MG63 (cell line): ENCODE measurements around the gene GRID1. TPM values are rescaled to one million over a fixed set of nuclear protein-coding genes. Genes with fewer than 3 reads are reported as not detected.
"Not testable (repeated sequence)": the region's sequence is repeated elsewhere in the genome, so short reads cannot be mapped to it uniquely, and the experiment has no call there.

Experiments
- DNase-seq: peaks from one replicate; pipeline ENCODE4 v3.0.0-alpha.2; 2020
- H3K27me3 ChIP-seq: fragments of 250-450 bp; sonication (Bioruptor Pico); 2 replicates; pipeline ENCODE4 v1.5.1; 2020; ENCODE audit warnings: mild to moderate bottlenecking, moderate library complexity
- H3K36me3 ChIP-seq: fragments of 250-450 bp; sonication (Bioruptor Pico); 2 replicates; pipeline ENCODE4 v1.5.1; 2020; ENCODE audit warnings: mild to moderate bottlenecking, moderate library complexity
- H3K4me3 ChIP-seq: fragments of 250-450 bp; sonication (Bioruptor Pico); 2 replicates; pipeline ENCODE4 v1.5.1; 2020; ENCODE audit warnings: mild to moderate bottlenecking, moderate library complexity
- H3K9me3 ChIP-seq: fragments of 250-450 bp; sonication (Bioruptor Pico); 2 replicates; pipeline ENCODE4 v1.5.1; 2020; ENCODE audit warnings: mild to moderate bottlenecking, moderate library complexity
- total RNA-seq: library from RNA; depleted of rRNA; stranded (reverse); fragments of >200 nt; shearing (Covaris generic); gene quantifications from 2 replicates; pipeline ENCODE4 v1.2.3, GENCODE V29; 2014; ENCODE audit warnings: low replicate concordance

Gene GRID1
- total RNA-seq, 1 experiment from 2014 or later = 0.10 TPM

- Histone ChIP-seq H3K9me3 (no peaks in the 10 kb centered on the region), H3K4me3 (no peak overlapping the region), H3K36me3 (no peaks in the 10 kb centered on the region), H3K27me3 (no peaks in the 10 kb centered on the region)
- no peak for DNase-seq
Measured at GRCh38 chr10:86102451-86102850, 264.1 kb downstream of the GRID1 start.

- H3K9me3 ChIP-seq = no peaks in the 10 kb centered on the region
- no peak overlapping the region for H3K4me3 ChIP-seq
- DNase-seq = no peak
- H3K36me3 ChIP-seq = no peaks in the 10 kb centered on the region
- no peaks in the 10 kb centered on the region for H3K27me3 ChIP-seq
Measured at GRCh38 chr10:86102031-86102430, 264.6 kb downstream of the GRID1 start.

GRCh38 chr10:86100581-86101061 is 266.0 kb downstream of the GRID1 start:
- no peak overlapping the region for H3K4me3 ChIP-seq
- no peaks in the 10 kb centered on the region for H3K9me3 ChIP-seq
- no peak for DNase-seq
- no peaks in the 10 kb centered on the region for H3K27me3 ChIP-seq
- no peaks in the 10 kb centered on the region for H3K36me3 ChIP-seq

- no peak for DNase-seq
- H3K36me3 ChIP-seq = no peaks in the 10 kb centered on the region
- 0 out of 2 replicates have a peak, but pooled peaks cover 2% of the 10 kb centered on the region for H3K27me3 ChIP-seq
- H3K4me3 ChIP-seq = no peak overlapping the region
- no peaks in the 10 kb centered on the region for H3K9me3 ChIP-seq
Measured at GRCh38 chr10:86099542-86100334, 266.9 kb downstream of the GRID1 start.

- 0 out of 2 replicates have a peak, but pooled peaks cover 2% of the 10 kb centered on the region for H3K27me3 ChIP-seq
- DNase-seq = no peak
- no peaks in the 10 kb centered on the region for H3K36me3 ChIP-seq
- H3K4me3 ChIP-seq = no peak overlapping the region
- no peaks in the 10 kb centered on the region for H3K9me3 ChIP-seq
Measured at GRCh38 chr10:86098187-86098881, 268.3 kb downstream of the GRID1 start.

GRCh38 chr10:86095061-86095460 is 271.5 kb downstream of the GRID1 start:
- not testable (repeated sequence) for H3K4me3 ChIP-seq, DNase-seq, H3K27me3 ChIP-seq, H3K36me3 ChIP-seq, H3K9me3 ChIP-seq

- H3K36me3 ChIP-seq, DNase-seq, H3K27me3 ChIP-seq, H3K9me3 ChIP-seq, H3K4me3 ChIP-seq: not testable (repeated sequence)
Measured at GRCh38 chr10:86092311-86092710, 274.3 kb downstream of the GRID1 start.

- Histone ChIP-seq H3K36me3 (no peaks in the 10 kb centered on the region), H3K27me3 (0 out of 2 replicates have a peak, but pooled peaks cover 4% of the 10 kb centered on the region), H3K4me3 (no peak overlapping the region), H3K9me3 (no peaks in the 10 kb centered on the region)
- no peak for DNase-seq
Measured at GRCh38 chr10:86091216-86091615, 275.4 kb downstream of the GRID1 start.

GRCh38 chr10:86090807-86091206 is 275.8 kb downstream of the GRID1 start:
- DNase-seq = no peak
- no peak overlapping the region for H3K4me3 ChIP-seq
- H3K27me3 ChIP-seq = 0 out of 2 replicates have a peak, but pooled peaks cover 4% of the 10 kb centered on the region
- H3K9me3 ChIP-seq = no peaks in the 10 kb centered on the region
- no peaks in the 10 kb centered on the region for H3K36me3 ChIP-seq

GRCh38 chr10:86087716-86088115 is 278.9 kb downstream of the GRID1 start:
- Histone ChIP-seq H3K27me3 (0 out of 2 replicates have a peak, but pooled peaks cover 2% of the 10 kb centered on the region), H3K4me3 (no peak overlapping the region), H3K9me3 (no peaks in the 10 kb centered on the region), H3K36me3 (no peaks in the 10 kb centered on the region)
- DNase-seq = no peak

GRCh38 chr10:86086418-86086817 is 280.2 kb downstream of the GRID1 start:
- H3K9me3 ChIP-seq = no peaks in the 10 kb centered on the region
- no peaks in the 10 kb centered on the region for H3K36me3 ChIP-seq
- no peak for DNase-seq
- H3K4me3 ChIP-seq = no peak overlapping the region
- 0 out of 2 replicates have a peak, but pooled peaks cover 2% of the 10 kb centered on the region for H3K27me3 ChIP-seq

- DNase-seq = no peak
- Histone ChIP-seq H3K27me3 (0 out of 2 replicates have a peak, but pooled peaks cover 2% of the 10 kb centered on the region), H3K4me3 (no peak overlapping the region), H3K9me3 (no peaks in the 10 kb centered on the region), H3K36me3 (no peaks in the 10 kb centered on the region)
Measured at GRCh38 chr10:86085686-86086085, 280.9 kb downstream of the GRID1 start.

- Histone ChIP-seq H3K27me3 (0 out of 2 replicates have a peak, but pooled peaks cover 2% of the 10 kb centered on the region), H3K36me3 (no peaks in the 10 kb centered on the region), H3K9me3 (no peaks in the 10 kb centered on the region), H3K4me3 (no peak overlapping the region)
- no peak for DNase-seq
Measured at GRCh38 chr10:86085136-86085535, 281.5 kb downstream of the GRID1 start.

- Histone ChIP-seq H3K27me3 (0 out of 2 replicates have a peak, but pooled peaks cover 2% of the 10 kb centered on the region), H3K9me3 (no peaks in the 10 kb centered on the region), H3K4me3 (no peak overlapping the region), H3K36me3 (no peaks in the 10 kb centered on the region)
- DNase-seq = no peak
Measured at GRCh38 chr10:86084585-86084984, 282.0 kb downstream of the GRID1 start.

- 0 out of 2 replicates have a peak, but pooled peaks cover 2% of the 10 kb centered on the region for H3K27me3 ChIP-seq
- no peaks in the 10 kb centered on the region for H3K9me3 ChIP-seq
- H3K36me3 ChIP-seq = no peaks in the 10 kb centered on the region
- no peak for DNase-seq
- no peak overlapping the region for H3K4me3 ChIP-seq
Measured at GRCh38 chr10:86083664-86084175, 282.9 kb downstream of the GRID1 start.

GRCh38 chr10:86083206-86083605 is 283.4 kb downstream of the GRID1 start:
- DNase-seq = no peak
- Histone ChIP-seq H3K27me3 (0 out of 2 replicates have a peak, but pooled peaks cover 2% of the 10 kb centered on the region), H3K9me3 (no peaks in the 10 kb centered on the region), H3K36me3 (no peaks in the 10 kb centered on the region), H3K4me3 (no peak overlapping the region)

- H3K9me3 ChIP-seq = no peaks in the 10 kb centered on the region
- H3K36me3 ChIP-seq = no peaks in the 10 kb centered on the region
- H3K27me3 ChIP-seq = no peaks in the 10 kb centered on the region
- no peak overlapping the region for H3K4me3 ChIP-seq
- no peak for DNase-seq
Measured at GRCh38 chr10:86082556-86082955, 284.0 kb downstream of the GRID1 start.
